Measurements from ENCODE around the gene GRIPAP1.

Gene GRIPAP1

DNA sequence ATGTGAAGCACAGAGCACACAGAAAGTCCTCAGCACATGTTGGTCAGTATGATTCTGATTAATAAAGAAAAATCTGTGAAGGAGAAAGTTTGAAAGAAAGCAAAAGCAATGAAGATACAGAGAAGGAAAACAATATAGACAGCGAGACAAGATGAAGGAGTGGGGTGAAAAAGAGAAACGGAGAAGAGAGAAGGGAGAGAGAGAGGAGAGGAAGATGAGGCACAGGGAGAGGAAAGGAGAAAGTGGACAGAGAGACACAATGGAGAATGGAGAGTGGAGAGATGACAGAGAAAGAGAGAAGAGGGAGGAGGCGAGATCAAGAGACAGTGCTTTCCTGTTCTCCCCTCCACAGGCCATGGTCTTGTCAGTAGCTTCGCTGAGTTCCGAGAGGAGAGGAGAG is 26.5 kb downstream of the GRIPAP1 start:
- Histone ChIP-seq H3K4me1 (ENCODE audit: low read length) (no peaks in the 10 kb centered on the region), H3K36me3 (replicated peaks; ENCODE audit: low read depth, low read length) (no peaks in the 10 kb centered on the region), H3K9ac (ENCODE audit: low read length) (no peak overlapping the region), H3K27me3 (ENCODE audit: low read depth, low read length) (no peaks in the 10 kb centered on the region), H3K27ac (ENCODE audit: low read length) (no peak overlapping the region), H4K20me1 (ENCODE audit: insufficient read depth, low read length) (no peaks in the 10 kb centered on the region), H2AFZ (ENCODE audit: low read depth, low read length) (no peak overlapping the region), H3K4me2 (ENCODE audit: low read length) (no peak overlapping the region), H3K79me2 (ENCODE audit: low read length) (no peaks in the 10 kb centered on the region), H3K9me3 (ENCODE audit: insufficient read depth, low read length) (no peaks in the 10 kb centered on the region), H3K4me3 (ENCODE audit: low read length) (no peak overlapping the region)
- TF ChIP-seq EZH2phosphoT487 (IDR thresholded peaks at IDR 0.05; ENCODE audit: low read depth): no peak
- TF ChIP-seq, protein P1, sequence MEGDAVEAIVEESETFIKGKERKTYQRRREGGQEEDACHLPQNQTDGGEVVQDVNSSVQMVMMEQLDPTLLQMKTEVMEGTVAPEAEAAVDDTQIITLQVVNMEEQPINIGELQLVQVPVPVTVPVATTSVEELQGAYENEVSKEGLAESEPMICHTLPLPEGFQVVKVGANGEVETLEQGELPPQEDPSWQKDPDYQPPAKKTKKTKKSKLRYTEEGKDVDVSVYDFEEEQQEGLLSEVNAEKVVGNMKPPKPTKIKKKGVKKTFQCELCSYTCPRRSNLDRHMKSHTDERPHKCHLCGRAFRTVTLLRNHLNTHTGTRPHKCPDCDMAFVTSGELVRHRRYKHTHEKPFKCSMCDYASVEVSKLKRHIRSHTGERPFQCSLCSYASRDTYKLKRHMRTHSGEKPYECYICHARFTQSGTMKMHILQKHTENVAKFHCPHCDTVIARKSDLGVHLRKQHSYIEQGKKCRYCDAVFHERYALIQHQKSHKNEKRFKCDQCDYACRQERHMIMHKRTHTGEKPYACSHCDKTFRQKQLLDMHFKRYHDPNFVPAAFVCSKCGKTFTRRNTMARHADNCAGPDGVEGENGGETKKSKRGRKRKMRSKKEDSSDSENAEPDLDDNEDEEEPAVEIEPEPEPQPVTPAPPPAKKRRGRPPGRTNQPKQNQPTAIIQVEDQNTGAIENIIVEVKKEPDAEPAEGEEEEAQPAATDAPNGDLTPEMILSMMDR (IDR thresholded peaks at IDR 0.05; ENCODE audit: low read depth, low read length): no peak

- no peaks in the 10 kb centered on the region for H3K36me3 ChIP-seq (replicated peaks; ENCODE audit: low read depth, low read length)
Observed at GRCh38 chrX:48975041-48975440, 27.0 kb downstream of the GRIPAP1 start.

DNA sequence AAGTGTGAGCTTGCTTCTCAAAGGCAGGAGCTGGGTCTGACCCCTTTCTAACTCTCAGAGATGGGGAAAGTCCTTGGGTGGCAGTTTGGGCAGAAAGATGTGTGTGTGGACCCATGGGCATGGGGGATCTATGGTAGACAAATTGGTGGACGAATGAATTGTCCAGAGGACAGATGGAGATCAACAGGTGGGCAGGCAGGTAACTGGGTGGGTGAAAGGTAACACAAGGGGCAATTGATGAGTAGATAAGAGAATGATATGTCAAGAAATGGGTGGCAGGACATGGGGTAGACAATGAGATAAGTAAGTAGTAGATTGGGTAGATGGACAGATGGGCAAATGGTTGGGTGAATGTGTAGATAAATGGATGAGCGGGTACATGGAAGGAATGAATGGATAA is 27.5 kb downstream of the GRIPAP1 start:
- no peaks in the 10 kb centered on the region for H3K4me1 ChIP-seq (ENCODE audit: low read length)
- no peaks in the 10 kb centered on the region for H3K36me3 ChIP-seq (replicated peaks; ENCODE audit: low read depth, low read length)
- no peak overlapping the region for H3K9ac ChIP-seq (ENCODE audit: low read length)
- no peak overlapping the region for H3K27ac ChIP-seq (ENCODE audit: low read length)
- H3K27me3 ChIP-seq (ENCODE audit: low read depth, low read length): no peaks in the 10 kb centered on the region
- no peak overlapping the region for H3K4me2 ChIP-seq (ENCODE audit: low read length)
- H3K9me3 ChIP-seq (ENCODE audit: insufficient read depth, low read length): no peaks in the 10 kb centered on the region
- H3K79me2 ChIP-seq (ENCODE audit: low read length): no peaks in the 10 kb centered on the region
- TF ChIP-seq, protein P1 (IDR thresholded peaks at IDR 0.05; ENCODE audit: low read depth, low read length): no peak
- TF ChIP-seq EZH2phosphoT487 (IDR thresholded peaks at IDR 0.05; ENCODE audit: low read depth): no peak
- no peak overlapping the region for H3K4me3 ChIP-seq (ENCODE audit: low read length)
- no peaks in the 10 kb centered on the region for H4K20me1 ChIP-seq (ENCODE audit: insufficient read depth, low read length)
- H2AFZ ChIP-seq (ENCODE audit: low read depth, low read length): no peak overlapping the region

More at GRCh38 chrX:48975041-48975440, 27.0 kb downstream of the GRIPAP1 start:
- Histone ChIP-seq H2AFZ (ENCODE audit: low read depth, low read length) (no peak overlapping the region), H3K4me1 (ENCODE audit: low read length) (no peaks in the 10 kb centered on the region), H3K27ac (ENCODE audit: low read length) (no peak overlapping the region), H3K27me3 (ENCODE audit: low read depth, low read length) (no peaks in the 10 kb centered on the region), H3K9me3 (ENCODE audit: insufficient read depth, low read length) (no peaks in the 10 kb centered on the region), H3K9ac (ENCODE audit: low read length) (no peak overlapping the region), H3K4me3 (ENCODE audit: low read length) (no peak overlapping the region), H4K20me1 (ENCODE audit: insufficient read depth, low read length) (no peaks in the 10 kb centered on the region), H3K79me2 (ENCODE audit: low read length) (no peaks in the 10 kb centered on the region), H3K4me2 (ENCODE audit: low read length) (no peak overlapping the region)
- TF ChIP-seq, protein P1 (IDR thresholded peaks at IDR 0.05; ENCODE audit: low read depth, low read length): no peak
- no peak for TF ChIP-seq EZH2phosphoT487 (IDR thresholded peaks at IDR 0.05; ENCODE audit: low read depth)

DNA sequence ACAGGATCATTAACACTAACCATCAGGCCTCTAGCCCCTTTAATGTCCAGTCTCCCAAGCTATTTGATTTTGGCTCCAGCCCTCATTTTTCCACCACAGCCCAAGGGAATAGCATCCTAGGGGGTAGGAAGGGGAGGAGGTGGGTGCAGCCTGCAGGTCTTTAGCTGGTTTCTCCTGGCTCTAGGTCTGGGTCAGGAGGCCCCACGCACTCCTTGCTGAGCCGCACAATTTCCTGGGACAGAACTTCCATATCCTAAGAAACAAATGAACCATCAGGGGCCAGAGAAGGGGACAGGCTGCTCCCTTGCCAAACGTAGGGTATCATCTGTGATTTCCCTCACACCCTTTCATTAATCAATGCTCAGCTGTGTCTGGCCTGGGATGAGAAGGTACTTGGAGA is 28.0 kb downstream of the GRIPAP1 start:
- no peaks in the 10 kb centered on the region for H3K4me1 ChIP-seq (ENCODE audit: low read length)
- H3K27me3 ChIP-seq (ENCODE audit: low read depth, low read length): no peaks in the 10 kb centered on the region
- no peaks in the 10 kb centered on the region for H3K79me2 ChIP-seq (ENCODE audit: low read length)
- H3K36me3 ChIP-seq (replicated peaks; ENCODE audit: low read depth, low read length): no peaks in the 10 kb centered on the region
- H2AFZ ChIP-seq (ENCODE audit: low read depth, low read length): no peak overlapping the region
- no peak for TF ChIP-seq EZH2phosphoT487 (IDR thresholded peaks at IDR 0.05; ENCODE audit: low read depth)
- TF ChIP-seq, protein P1 (IDR thresholded peaks at IDR 0.05; ENCODE audit: low read depth, low read length): no peak
- H3K4me2 ChIP-seq (ENCODE audit: low read length): no peak overlapping the region
- H4K20me1 ChIP-seq (ENCODE audit: insufficient read depth, low read length): no peaks in the 10 kb centered on the region
- H3K4me3 ChIP-seq (ENCODE audit: low read length): no peak overlapping the region
- no peak overlapping the region for H3K9ac ChIP-seq (ENCODE audit: low read length)
- H3K9me3 ChIP-seq (ENCODE audit: insufficient read depth, low read length): no peaks in the 10 kb centered on the region
- no peak overlapping the region for H3K27ac ChIP-seq (ENCODE audit: low read length)
